ENCODE data around the gene SEMA3E. TPM values are rescaled to one million over a fixed set of nuclear protein-coding genes. Genes with fewer than 3 reads are reported as not detected.
"Not testable (repeated sequence)": the region's sequence is repeated elsewhere in the genome, so short reads cannot be mapped to it uniquely, and the experiment has no call there.

Gene SEMA3E
- total RNA-seq, 1 experiment from 2014 or later = 5.8 TPM

DNA sequence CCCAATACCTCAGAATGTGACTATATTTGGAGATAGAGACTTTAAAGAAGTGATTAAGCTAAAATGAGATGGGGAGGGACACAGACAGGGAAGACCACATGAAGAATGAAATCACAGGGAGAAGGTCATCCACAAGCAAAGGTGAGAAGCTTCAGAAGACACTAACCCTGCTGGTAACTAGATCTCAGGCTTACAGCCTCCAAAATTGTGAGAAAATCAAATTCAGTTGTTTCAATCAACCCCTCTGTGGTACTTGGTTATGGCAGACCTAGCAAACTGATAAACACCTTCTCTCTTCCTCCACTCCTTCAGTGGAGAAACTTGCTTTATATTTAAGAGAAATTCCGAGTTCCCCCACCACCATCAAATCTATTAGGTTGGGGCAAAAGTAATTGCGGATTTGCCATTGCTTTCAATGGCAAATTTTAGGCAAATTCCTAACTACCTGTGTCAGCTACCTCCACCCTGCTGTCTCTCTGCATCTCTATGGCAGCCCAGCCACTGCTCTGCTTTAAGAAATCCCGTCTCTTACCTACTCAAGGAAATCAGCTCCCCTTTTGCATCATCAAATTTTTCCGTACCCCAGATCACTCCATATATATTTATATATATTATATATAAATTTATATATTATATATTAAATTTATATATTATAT is 38.2 kb downstream of the SEMA3E start:
- H3K4me3 ChIP-seq (ENCODE audit: insufficient read depth, low read depth, low read length) = no peak overlapping the region

GRCh38 chr7:83608716-83609115 is 40.2 kb downstream of the SEMA3E start:
- Histone ChIP-seq H3K27me3 (ENCODE audit: control insufficient read depth, insufficient read depth, low read length) (no peaks in the 10 kb centered on the region), H3K36me3 (replicated peaks; ENCODE audit: control insufficient read depth, insufficient read depth, low read length) (no peaks in the 10 kb centered on the region), H3K4me3 (ENCODE audit: insufficient read depth, low read depth, low read length) (no peak overlapping the region)
- DNase-seq = no peak

More for the DNA sequence above, 38.2 kb downstream of the SEMA3E start:
- H3K36me3 ChIP-seq (replicated peaks; ENCODE audit: control insufficient read depth, insufficient read depth, low read length) = no peaks in the 10 kb centered on the region
- DNase-seq = peak; percentile 1
- no peaks in the 10 kb centered on the region for H3K27me3 ChIP-seq (ENCODE audit: control insufficient read depth, insufficient read depth, low read length)

GRCh38 chr7:83603649-83604048 is 45.3 kb downstream of the SEMA3E start:
- no peak for DNase-seq
- Histone ChIP-seq H3K36me3 (replicated peaks; ENCODE audit: control insufficient read depth, insufficient read depth, low read length) (no peaks in the 10 kb centered on the region), H3K4me3 (ENCODE audit: insufficient read depth, low read depth, low read length) (no peak overlapping the region), H3K27me3 (ENCODE audit: control insufficient read depth, insufficient read depth, low read length) (no peaks in the 10 kb centered on the region)

DNA sequence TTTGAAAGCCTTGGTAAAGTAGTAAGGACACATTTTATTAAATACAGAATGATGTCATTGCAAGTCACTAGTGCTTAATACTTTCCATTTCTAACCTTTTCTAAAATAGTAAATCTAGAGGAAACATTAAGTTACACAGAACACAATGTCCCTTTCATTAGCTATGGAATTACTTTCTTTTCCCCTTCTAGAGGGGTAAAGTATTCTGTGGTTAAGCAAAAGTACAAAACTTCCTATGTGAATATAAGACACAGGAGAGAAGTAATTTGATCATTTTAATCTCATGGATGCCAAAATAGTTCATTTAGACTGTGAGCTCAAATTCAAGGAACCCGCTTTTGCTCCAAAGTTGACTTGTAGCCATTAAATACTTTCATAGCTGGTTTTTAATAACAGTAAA is 49.8 kb downstream of the SEMA3E start:
- no peak overlapping the region for H3K4me3 ChIP-seq (ENCODE audit: insufficient read depth, low read depth, low read length)
- H3K27me3 ChIP-seq (ENCODE audit: control insufficient read depth, insufficient read depth, low read length) = no peaks in the 10 kb centered on the region
- no peaks in the 10 kb centered on the region for H3K36me3 ChIP-seq (replicated peaks; ENCODE audit: control insufficient read depth, insufficient read depth, low read length)
- no peak for DNase-seq

GRCh38 chr7:83593921-83594475 is 54.9 kb downstream of the SEMA3E start:
- Histone ChIP-seq H3K36me3 (replicated peaks; ENCODE audit: control insufficient read depth, insufficient read depth, low read length) (no peaks in the 10 kb centered on the region), H3K27me3 (ENCODE audit: control insufficient read depth, insufficient read depth, low read length) (no peaks in the 10 kb centered on the region), H3K4me3 (ENCODE audit: insufficient read depth, low read depth, low read length) (no peak overlapping the region)
- DNase-seq = no peak

DNA sequence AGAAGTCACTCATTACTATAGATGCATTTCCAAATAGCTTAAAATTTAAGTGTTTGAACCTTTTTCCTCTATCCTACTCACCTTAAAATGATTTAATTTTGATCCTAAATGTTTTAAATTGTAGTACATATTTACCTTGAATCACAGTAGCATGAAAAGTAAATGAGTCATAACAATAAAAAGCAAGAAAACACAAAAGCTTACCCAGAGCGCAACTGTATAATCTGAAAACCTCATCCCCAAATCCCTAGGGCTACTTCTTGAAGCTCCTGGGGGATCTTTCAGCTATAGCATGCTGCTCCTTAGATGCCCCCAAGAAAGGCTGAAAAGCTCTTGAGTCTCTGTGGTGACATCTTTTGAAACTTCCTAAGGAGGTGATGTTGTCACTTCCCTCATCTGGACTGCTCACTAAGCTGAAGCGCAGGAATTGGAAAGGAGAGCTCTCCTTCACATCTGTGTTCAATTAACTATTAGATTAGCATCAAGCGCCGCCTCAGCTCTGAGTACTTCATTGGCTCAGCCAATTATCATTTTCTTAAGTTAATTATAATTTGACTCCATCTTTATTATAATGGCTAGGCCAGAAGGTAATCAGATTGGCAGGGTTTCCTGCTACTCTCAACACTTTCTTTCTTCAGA is 60.2 kb downstream of the SEMA3E start:
- Histone ChIP-seq H3K36me3 (replicated peaks; ENCODE audit: control insufficient read depth, insufficient read depth, low read length) (no peaks in the 10 kb centered on the region), H3K27me3 (ENCODE audit: control insufficient read depth, insufficient read depth, low read length) (no peaks in the 10 kb centered on the region), H3K4me3 (ENCODE audit: insufficient read depth, low read depth, low read length) (no peak overlapping the region)
- DNase-seq = no peak

DNA sequence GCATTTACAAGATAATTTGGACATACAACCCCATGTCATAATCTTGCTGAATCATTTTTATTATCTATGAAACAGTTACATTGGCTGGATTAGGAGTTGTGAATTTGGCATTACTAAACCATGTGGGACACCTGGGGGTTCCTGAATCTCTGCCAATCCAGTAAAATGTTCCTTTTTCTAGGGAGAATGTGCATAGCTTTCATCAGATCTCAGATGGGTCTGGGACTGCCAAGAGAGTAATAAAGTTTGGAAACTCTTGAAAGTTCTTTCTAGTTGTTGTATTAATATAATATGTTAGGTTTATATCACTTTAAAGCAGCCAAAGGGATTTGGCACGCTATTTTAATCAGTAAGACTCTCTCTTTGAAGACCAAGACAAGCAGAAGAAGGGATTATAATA is 62.7 kb downstream of the SEMA3E start:
- Histone ChIP-seq H3K4me3 (ENCODE audit: insufficient read depth, low read depth, low read length) (no peak overlapping the region), H3K36me3 (replicated peaks; ENCODE audit: control insufficient read depth, insufficient read depth, low read length) (no peaks in the 10 kb centered on the region), H3K27me3 (ENCODE audit: control insufficient read depth, insufficient read depth, low read length) (no peaks in the 10 kb centered on the region)
- DNase-seq = no peak

GRCh38 chr7:83581667-83582435 is 67.1 kb downstream of the SEMA3E start:
- Histone ChIP-seq H3K27me3 (ENCODE audit: control insufficient read depth, insufficient read depth, low read length) (no peaks in the 10 kb centered on the region), H3K4me3 (ENCODE audit: insufficient read depth, low read depth, low read length) (no peak overlapping the region), H3K36me3 (replicated peaks; ENCODE audit: control insufficient read depth, insufficient read depth, low read length) (no peaks in the 10 kb centered on the region)
- DNase-seq = no peak

DNA sequence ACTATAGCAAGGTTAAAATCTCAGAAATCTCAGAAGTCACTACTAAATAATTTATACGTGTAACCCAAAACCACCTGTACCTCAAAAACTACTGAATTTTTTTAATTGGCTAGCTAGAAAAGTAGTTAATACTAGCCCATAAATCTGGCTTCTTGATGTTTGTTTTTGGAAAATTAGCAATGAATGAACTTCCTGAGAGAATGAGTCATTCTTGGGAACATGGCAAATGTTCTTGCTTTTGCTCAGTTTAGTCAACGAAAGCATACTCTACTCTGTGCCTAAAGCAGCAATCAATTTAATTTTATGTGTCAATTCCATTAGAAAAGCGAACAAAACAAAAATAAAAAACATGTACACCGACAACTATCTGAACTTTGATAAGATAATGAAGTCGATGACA is 69.2 kb downstream of the SEMA3E start:
- H3K36me3 ChIP-seq (replicated peaks; ENCODE audit: control insufficient read depth, insufficient read depth, low read length) = no peaks in the 10 kb centered on the region
- DNase-seq = no peak
- no peaks in the 10 kb centered on the region for H3K27me3 ChIP-seq (ENCODE audit: control insufficient read depth, insufficient read depth, low read length)
- H3K4me3 ChIP-seq (ENCODE audit: insufficient read depth, low read depth, low read length) = no peak overlapping the region

GRCh38 chr7:83575436-83575835 is 73.5 kb downstream of the SEMA3E start:
- Histone ChIP-seq H3K27me3 (ENCODE audit: control insufficient read depth, insufficient read depth, low read length) (no peaks in the 10 kb centered on the region), H3K4me3 (ENCODE audit: insufficient read depth, low read depth, low read length) (no peak overlapping the region), H3K36me3 (replicated peaks; ENCODE audit: control insufficient read depth, insufficient read depth, low read length) (no peaks in the 10 kb centered on the region)
- no peak for DNase-seq

DNA sequence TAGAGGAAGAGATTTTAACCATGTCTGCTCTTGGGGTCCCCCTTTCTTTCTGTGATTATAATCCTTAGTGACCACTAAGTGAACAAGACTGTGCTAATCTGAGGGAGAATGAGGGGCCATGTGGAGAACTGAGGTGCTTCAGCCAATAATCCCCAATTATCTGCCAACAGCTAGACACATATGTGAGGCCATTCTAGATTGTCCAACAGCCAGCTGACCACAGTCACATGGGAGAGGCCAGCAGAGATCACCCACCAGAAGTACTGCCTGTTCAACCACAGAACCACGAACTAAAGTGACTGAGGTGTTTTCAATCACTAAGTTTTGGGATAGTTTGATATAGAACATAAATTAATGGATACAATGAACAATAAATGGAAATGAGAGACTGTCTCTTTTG is 74.3 kb downstream of the SEMA3E start:
- Histone ChIP-seq H3K4me3 (ENCODE audit: insufficient read depth, low read depth, low read length) (no peak overlapping the region), H3K27me3 (ENCODE audit: control insufficient read depth, insufficient read depth, low read length) (no peaks in the 10 kb centered on the region), H3K36me3 (replicated peaks; ENCODE audit: control insufficient read depth, insufficient read depth, low read length) (no peaks in the 10 kb centered on the region)
- no peak for DNase-seq

DNA sequence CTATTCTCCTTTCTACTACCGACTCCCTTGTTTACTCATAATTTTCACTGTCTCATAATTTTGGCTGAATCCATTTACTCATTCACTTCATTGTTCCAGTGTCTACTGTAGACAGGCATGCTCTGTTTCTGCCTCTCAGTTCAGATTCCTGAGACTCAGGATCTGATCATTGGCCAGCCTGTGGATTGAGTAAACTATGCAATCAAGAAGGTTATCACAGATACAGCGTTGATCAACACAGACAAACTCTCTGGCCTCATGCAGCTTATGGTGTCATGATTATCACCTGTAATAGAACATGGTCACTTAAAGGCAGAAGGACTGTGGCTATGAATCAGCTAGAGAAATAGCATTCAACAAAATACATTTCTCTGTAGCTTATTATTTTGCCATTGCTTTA is 86.0 kb downstream of the SEMA3E start:
- DNase-seq = no peak
- H3K36me3 ChIP-seq (replicated peaks; ENCODE audit: control insufficient read depth, insufficient read depth, low read length) = no peaks in the 10 kb centered on the region

GRCh38 chr7:83562289-83562688 is 86.7 kb downstream of the SEMA3E start:
- Histone ChIP-seq H3K36me3 (replicated peaks; ENCODE audit: control insufficient read depth, insufficient read depth, low read length) (no peaks in the 10 kb centered on the region), H3K4me3 (ENCODE audit: insufficient read depth, low read depth, low read length) (no peak overlapping the region), H3K27me3 (ENCODE audit: control insufficient read depth, insufficient read depth, low read length) (no peaks in the 10 kb centered on the region)
- DNase-seq = no peak

More for the DNA sequence above, 86.0 kb downstream of the SEMA3E start:
- Histone ChIP-seq H3K27me3 (ENCODE audit: control insufficient read depth, insufficient read depth, low read length) (no peaks in the 10 kb centered on the region), H3K4me3 (ENCODE audit: insufficient read depth, low read depth, low read length) (no peak overlapping the region)

GRCh38 chr7:83559887-83560286 is 89.1 kb downstream of the SEMA3E start:
- DNase-seq = no peak
- Histone ChIP-seq H3K4me3 (ENCODE audit: insufficient read depth, low read depth, low read length) (no peak overlapping the region), H3K27me3 (ENCODE audit: control insufficient read depth, insufficient read depth, low read length) (no peaks in the 10 kb centered on the region), H3K36me3 (replicated peaks; ENCODE audit: control insufficient read depth, insufficient read depth, low read length) (no peaks in the 10 kb centered on the region)

DNA sequence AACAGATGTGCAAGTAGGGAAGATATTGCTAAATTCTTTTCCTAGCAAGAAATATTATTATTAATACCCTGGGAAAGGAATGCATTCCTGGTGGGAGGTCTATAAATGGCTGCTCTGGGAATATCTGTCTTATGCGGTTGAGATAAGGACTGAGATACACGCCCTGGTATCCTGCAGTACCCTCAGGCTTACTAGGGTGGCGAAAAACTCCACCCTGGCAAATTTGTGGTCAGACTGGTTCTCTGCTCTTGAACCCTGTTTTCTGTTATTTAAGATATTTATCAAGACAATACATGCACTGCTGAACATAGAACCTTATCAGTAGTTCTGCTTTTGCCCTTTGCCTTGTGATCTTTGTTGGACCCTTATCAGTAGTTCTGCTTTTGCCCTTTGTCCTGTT is 96.4 kb downstream of the SEMA3E start:
- not testable (repeated sequence) for DNase-seq; H3K36me3 ChIP-seq (replicated peaks; ENCODE audit: control insufficient read depth, insufficient read depth, low read length); H3K27me3 ChIP-seq (ENCODE audit: control insufficient read depth, insufficient read depth, low read length); H3K4me3 ChIP-seq (ENCODE audit: insufficient read depth, low read depth, low read length)
